Muscle layer of colon (tissue), 2 donors: Measurements from ENCODE around the gene FOXO4.

Experiments used
- H3K27ac ChIP-seq: one replicate; pipeline ENCODE4 v1.7.0; 2013; ENCODE audit warnings: low read depth, mild to moderate bottlenecking, low read length, moderate library complexity
- H3K27me3 ChIP-seq, 2 donors: one replicate each; pipeline ENCODE4 v1.7.0; 2013; ENCODE audit warnings: low read length in 2 of 2, mild to moderate bottlenecking in 2 of 2; ENCODE audit not compliant: insufficient read depth in 2 of 2, control insufficient read depth in 1 of 2
- H3K36me3 ChIP-seq: one replicate; pipeline ENCODE4 v1.7.0; 2013; ENCODE audit warnings: mild to moderate bottlenecking, low read length; ENCODE audit not compliant: insufficient read depth
- H3K4me1 ChIP-seq: one replicate; pipeline ENCODE4 v1.7.0; 2013; ENCODE audit warnings: mild to moderate bottlenecking, low read length; ENCODE audit not compliant: insufficient read depth
- H3K4me3 ChIP-seq, 2 donors: one replicate each; pipeline ENCODE4 v1.7.0; 2013; ENCODE audit warnings: low read length in 2 of 2, low read depth in 1 of 2, mild to moderate bottlenecking in 1 of 2, moderate library complexity in 1 of 2
- H3K9ac ChIP-seq: one replicate; pipeline ENCODE4 v1.7.0; 2013; ENCODE audit warnings: low read length
- H3K9me3 ChIP-seq: one replicate; pipeline ENCODE4 v1.7.0; 2013; ENCODE audit warnings: mild to moderate bottlenecking, low read length
- donor health status: abdominal sarcoma.
- donor health status: Adenocarcinoma of cecum.

Gene FOXO4

GRCh38 chrX:71081330-71082123 lies 14.1 kb upstream of the FOXO4 start:
- H3K4me1 ChIP-seq, result no peaks in the 10 kb centered on the region
- no peaks in the 10 kb centered on the region for H3K36me3 ChIP-seq
- no peak overlapping the region for H3K4me3 ChIP-seq
- no peak overlapping the region for H3K27ac ChIP-seq
- H3K9me3 ChIP-seq, result no peaks in the 10 kb centered on the region
- H3K9ac ChIP-seq, result no peak overlapping the region
- no peaks in the 10 kb centered on the region for H3K27me3 ChIP-seq

GRCh38 chrX:71082124-71082647 lies 13.5 kb upstream of the FOXO4 start:
- Histone ChIP-seq H3K9ac (no peak overlapping the region), H3K9me3 (no peaks in the 10 kb centered on the region), H3K4me3 (no peak overlapping the region), H3K27ac (no peak overlapping the region), H3K4me1 (no peaks in the 10 kb centered on the region), H3K27me3 (no peaks in the 10 kb centered on the region), H3K36me3 (no peaks in the 10 kb centered on the region)

GRCh38 chrX:71082822-71083221 lies 12.8 kb upstream of the FOXO4 start:
- no peak overlapping the region for H3K9ac ChIP-seq
- H3K27ac ChIP-seq, result no peak overlapping the region
- H3K36me3 ChIP-seq, result no peaks in the 10 kb centered on the region
- no peak overlapping the region for H3K4me3 ChIP-seq
- H3K4me1 ChIP-seq, result no peaks in the 10 kb centered on the region
- no peaks in the 10 kb centered on the region for H3K27me3 ChIP-seq
- H3K9me3 ChIP-seq, result no peaks in the 10 kb centered on the region

- Histone ChIP-seq H3K4me3 (no peak overlapping the region), H3K9me3 (no peaks in the 10 kb centered on the region), H3K27ac (no peak overlapping the region), H3K27me3 (no peaks in the 10 kb centered on the region), H3K4me1 (no peaks in the 10 kb centered on the region), H3K9ac (no peak overlapping the region), H3K36me3 (no peaks in the 10 kb centered on the region)
These were observed 9.8 kb upstream of the FOXO4 start for GRCh38 chrX:71085900-71086299.

GRCh38 chrX:71091263-71091662 lies 4.4 kb upstream of the FOXO4 start:
- H3K4me1 ChIP-seq, result no peaks in the 10 kb centered on the region
- no peaks in the 10 kb centered on the region for H3K9me3 ChIP-seq
- H3K9ac ChIP-seq, result no peak overlapping the region
- H3K4me3 ChIP-seq, result no peak overlapping the region
- H3K36me3 ChIP-seq, result no peaks in the 10 kb centered on the region
- H3K27me3 ChIP-seq, result no peaks in the 10 kb centered on the region
- H3K27ac ChIP-seq, result no peak overlapping the region

GRCh38 chrX:71095033-71095432 lies 618 bp upstream of the FOXO4 start:
- H3K27me3 ChIP-seq, result peaks cover 0 to 5% of the 10 kb centered on the region in 2 donors
- H3K27ac ChIP-seq, result no peak overlapping the region
- no peaks in the 10 kb centered on the region for H3K36me3 ChIP-seq
- H3K4me1 ChIP-seq, result peaks cover 12% of the 10 kb centered on the region
- H3K4me3 ChIP-seq, result peak overlapping the region; percentile 33 to 56
- no peaks in the 10 kb centered on the region for H3K9me3 ChIP-seq
- no peak overlapping the region for H3K9ac ChIP-seq

- Histone ChIP-seq H3K27me3 (peaks cover 5 to 7% of the 10 kb centered on the region in 2 donors), H3K9me3 (no peaks in the 10 kb centered on the region), H3K4me1 (peaks cover 12% of the 10 kb centered on the region), H3K9ac (peak overlapping the region; percentile 53), H3K4me3 (peak overlapping the region; percentile 53 to 96), H3K27ac (peak overlapping the region; percentile 56), H3K36me3 (no peaks in the 10 kb centered on the region)
These were observed 519 bp downstream of the FOXO4 start for GRCh38 chrX:71095981-71096759.

GRCh38 chrX:71096760-71097032 lies 1.0 kb downstream of the FOXO4 start:
- Histone ChIP-seq H3K4me1 (peaks cover 12% of the 10 kb centered on the region), H3K9ac (peak overlapping the region; percentile 53), H3K27me3 (peaks cover 5 to 7% of the 10 kb centered on the region in 2 donors)

GRCh38 chrX:71098302-71098701 lies 2.7 kb downstream of the FOXO4 start:
- no peak overlapping the region for H3K9ac ChIP-seq
- no peak overlapping the region for H3K4me3 ChIP-seq
- H3K36me3 ChIP-seq, result no peaks in the 10 kb centered on the region
- no peak overlapping the region for H3K27ac ChIP-seq
- peaks cover 5 to 7% of the 10 kb centered on the region in 2 donors for H3K27me3 ChIP-seq
- H3K9me3 ChIP-seq, result no peaks in the 10 kb centered on the region
- peaks cover 13% of the 10 kb centered on the region for H3K4me1 ChIP-seq

More at GRCh38 chrX:71096760-71097032, 1.0 kb downstream of the FOXO4 start:
- H3K36me3 ChIP-seq, result no peaks in the 10 kb centered on the region
- no peaks in the 10 kb centered on the region for H3K9me3 ChIP-seq
- peak overlapping the region; percentile 53 to 96 for H3K4me3 ChIP-seq
- peak overlapping the region; percentile 56 for H3K27ac ChIP-seq

GRCh38 chrX:71098951-71099506 lies 3.4 kb downstream of the FOXO4 start:
- Histone ChIP-seq H3K9ac (no peak overlapping the region), H3K27me3 (peaks cover 5 to 7% of the 10 kb centered on the region in 2 donors), H3K4me1 (peaks cover 20% of the 10 kb centered on the region), H3K36me3 (no peaks in the 10 kb centered on the region), H3K9me3 (no peaks in the 10 kb centered on the region), H3K27ac (no peak overlapping the region), H3K4me3 (no peak overlapping the region)

GRCh38 chrX:71099736-71100135 lies 4.1 kb downstream of the FOXO4 start:
- Histone ChIP-seq H3K27me3 (peaks cover 5 to 7% of the 10 kb centered on the region in 2 donors), H3K9ac (no peak overlapping the region), H3K4me3 (no peak overlapping the region), H3K9me3 (no peaks in the 10 kb centered on the region), H3K4me1 (peaks cover 22% of the 10 kb centered on the region), H3K27ac (no peak overlapping the region), H3K36me3 (no peaks in the 10 kb centered on the region)
